Measurements from ENCODE around the gene KIFC1. TPM values are rescaled to one million over a fixed set of nuclear protein-coding genes. Genes with fewer than 3 reads are reported as not detected.

The KIFC1 gene
- total RNA-seq, 4 donors from 2014 or later = 0.25 to 10.8 (median 3.1) TPM

DNA sequence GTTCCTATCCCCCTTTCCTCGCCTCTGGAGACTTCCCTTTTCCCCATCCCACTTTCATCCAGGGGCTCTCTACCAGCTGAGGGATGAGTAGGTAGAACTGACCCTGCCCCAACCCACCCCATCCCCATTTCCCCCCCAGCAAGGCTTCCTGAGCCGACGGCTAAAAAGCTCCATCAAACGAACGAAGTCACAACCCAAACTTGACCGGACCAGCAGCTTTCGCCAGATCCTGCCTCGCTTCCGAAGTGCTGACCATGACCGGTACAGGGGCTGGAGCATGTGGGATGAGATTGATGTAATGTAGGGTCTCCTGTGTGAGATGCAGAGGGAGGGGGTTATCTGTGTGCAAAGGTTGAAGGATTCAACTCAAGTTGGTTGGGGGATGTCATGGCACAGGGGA is 40.9 kb downstream of the KIFC1 start:
- DNase-seq (ENCODE audit: low spot score) (no peak), ATAC-seq (ENCODE audit: low FRiP score) (no peak)
- TF ChIP-seq, protein P1, sequence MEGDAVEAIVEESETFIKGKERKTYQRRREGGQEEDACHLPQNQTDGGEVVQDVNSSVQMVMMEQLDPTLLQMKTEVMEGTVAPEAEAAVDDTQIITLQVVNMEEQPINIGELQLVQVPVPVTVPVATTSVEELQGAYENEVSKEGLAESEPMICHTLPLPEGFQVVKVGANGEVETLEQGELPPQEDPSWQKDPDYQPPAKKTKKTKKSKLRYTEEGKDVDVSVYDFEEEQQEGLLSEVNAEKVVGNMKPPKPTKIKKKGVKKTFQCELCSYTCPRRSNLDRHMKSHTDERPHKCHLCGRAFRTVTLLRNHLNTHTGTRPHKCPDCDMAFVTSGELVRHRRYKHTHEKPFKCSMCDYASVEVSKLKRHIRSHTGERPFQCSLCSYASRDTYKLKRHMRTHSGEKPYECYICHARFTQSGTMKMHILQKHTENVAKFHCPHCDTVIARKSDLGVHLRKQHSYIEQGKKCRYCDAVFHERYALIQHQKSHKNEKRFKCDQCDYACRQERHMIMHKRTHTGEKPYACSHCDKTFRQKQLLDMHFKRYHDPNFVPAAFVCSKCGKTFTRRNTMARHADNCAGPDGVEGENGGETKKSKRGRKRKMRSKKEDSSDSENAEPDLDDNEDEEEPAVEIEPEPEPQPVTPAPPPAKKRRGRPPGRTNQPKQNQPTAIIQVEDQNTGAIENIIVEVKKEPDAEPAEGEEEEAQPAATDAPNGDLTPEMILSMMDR (IDR thresholded peaks at IDR 0.05) = no peak

DNA sequence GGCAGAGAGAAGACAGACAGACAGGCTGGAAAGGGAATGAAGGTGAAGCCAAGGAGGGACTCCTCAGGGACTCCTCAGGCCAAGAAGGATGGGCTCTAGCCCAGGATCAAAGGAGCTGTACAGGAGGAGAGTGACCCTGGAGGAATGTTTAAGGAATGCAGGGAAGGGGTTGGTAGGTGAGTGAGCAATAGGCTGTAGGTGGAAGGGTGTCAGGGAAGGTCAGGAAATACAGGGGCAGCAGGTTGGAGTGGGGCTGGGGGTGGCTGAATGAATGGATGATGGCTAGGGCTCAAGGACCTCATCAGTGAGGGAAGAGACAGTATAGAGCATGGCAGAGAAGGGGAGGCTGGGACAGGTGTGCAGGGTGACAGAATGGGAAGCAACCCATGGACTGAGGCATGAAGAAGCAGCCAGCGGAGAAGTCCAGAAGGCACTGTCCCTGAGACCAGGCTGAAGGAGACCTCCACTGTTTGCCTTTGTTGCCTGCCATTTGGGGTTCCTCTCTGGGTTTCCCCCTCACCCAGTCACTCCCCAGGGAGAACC is 41.4 kb downstream of the KIFC1 start:
- TF ChIP-seq, protein P1 (IDR thresholded peaks at IDR 0.05) = no peak
- ATAC-seq (ENCODE audit: low FRiP score) (peak; percentile 12), DNase-seq (ENCODE audit: low spot score) (no peak)

DNA sequence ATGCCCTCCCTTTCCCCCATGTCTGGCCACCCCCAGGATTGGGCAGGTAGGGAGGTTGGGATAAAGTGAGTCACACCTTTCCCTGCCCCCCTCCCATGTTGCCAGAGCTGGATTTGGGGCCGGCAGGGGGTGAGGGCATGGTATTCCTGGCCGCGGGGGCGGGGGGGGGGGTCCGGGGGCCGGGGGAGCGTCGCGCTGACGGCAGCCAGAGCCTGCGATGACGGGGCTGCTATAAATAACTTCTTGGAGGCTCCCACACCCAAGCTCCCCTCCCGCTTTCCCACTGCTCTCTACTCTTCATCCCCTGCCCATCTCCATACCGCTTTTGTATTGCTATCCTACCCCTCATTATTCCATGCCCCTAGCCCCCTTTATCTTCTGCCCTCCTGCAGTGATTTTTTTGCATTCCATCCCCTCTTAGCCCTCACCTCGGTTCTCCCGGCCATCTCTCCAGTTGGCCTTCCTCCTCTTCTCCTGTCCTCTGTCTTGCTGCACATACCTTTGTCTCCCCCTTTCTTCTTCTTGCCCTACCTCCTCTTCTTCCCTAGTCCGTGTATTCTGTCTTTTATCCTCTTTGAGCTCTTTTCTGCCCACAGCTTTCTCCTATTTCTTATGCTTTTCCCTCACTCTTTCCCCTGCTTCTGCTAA is 42.0 kb downstream of the KIFC1 start:
- TF ChIP-seq, protein P1 (IDR thresholded peaks at IDR 0.05) = no peak
- ATAC-seq (ENCODE audit: low FRiP score) (peak; percentile 53), DNase-seq (ENCODE audit: low spot score) (no peak)

DNA sequence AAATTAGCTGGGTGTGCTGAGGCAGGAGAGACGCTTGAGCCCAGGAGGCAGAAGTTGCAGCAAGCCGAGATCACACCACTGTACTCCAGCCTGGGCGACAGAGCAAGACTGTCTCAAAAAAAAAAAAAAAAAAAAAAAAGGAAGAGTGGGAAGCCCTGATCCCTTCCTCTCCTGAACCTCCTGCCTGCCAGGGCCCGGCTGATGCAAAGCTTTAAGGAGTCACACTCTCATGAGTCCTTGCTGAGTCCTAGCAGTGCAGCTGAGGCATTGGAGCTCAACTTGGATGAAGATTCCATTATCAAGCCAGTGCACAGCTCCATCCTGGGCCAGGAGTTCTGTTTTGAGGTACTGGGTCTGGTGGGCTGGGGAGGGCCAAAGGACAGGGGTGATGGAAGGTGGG is 43.3 kb downstream of the KIFC1 start:
- DNase-seq (ENCODE audit: low spot score) = no peak
- ATAC-seq (ENCODE audit: low FRiP score) = no peak
- TF ChIP-seq, protein P1 (IDR thresholded peaks at IDR 0.05) = no peak

DNA sequence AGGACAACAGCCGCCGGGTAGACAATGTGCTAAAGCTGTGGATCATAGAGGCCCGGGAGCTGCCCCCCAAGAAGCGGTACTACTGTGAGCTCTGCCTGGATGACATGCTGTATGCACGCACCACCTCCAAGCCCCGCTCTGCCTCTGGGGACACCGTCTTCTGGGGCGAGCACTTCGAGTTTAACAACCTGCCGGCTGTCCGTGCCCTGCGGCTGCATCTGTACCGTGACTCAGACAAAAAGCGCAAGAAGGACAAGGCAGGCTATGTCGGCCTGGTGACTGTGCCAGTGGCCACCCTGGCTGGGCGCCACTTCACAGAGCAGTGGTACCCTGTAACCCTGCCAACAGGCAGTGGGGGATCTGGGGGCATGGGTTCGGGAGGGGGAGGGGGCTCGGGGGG is 46.0 kb downstream of the KIFC1 start:
- no peak for ATAC-seq (ENCODE audit: low FRiP score)

DNA sequence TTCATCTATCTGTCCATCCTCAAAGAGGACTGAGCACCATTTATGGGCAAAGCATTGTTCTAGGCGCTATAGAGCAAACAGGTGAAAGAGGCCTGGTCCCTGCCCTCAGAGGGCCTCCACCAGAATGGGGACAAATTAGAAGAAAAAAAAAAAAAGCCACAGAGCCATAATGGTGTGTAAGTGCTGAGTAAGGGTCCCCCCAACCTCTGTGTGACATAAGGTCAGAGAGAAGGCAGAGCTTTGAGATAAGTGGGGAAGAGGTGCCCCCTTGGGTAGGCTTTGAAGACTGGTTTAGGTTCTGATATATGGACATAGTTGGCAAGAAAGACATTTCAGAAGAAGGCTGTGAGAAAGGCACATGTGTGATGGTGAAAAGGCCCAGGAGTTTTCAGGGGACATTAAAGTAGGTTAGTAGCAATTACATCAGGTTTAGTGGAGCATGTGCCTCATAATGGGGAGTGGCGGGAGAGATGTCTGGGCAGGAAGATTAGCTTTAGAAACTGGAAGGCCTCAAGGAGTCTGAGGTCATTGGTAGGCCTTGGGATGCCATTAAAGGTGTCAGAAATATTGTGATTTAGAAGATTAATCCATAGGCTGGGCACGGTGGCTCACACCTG is 47.5 kb downstream of the KIFC1 start:
- TF ChIP-seq, protein P1 (IDR thresholded peaks at IDR 0.05) = no peak
- no peak for ATAC-seq (ENCODE audit: low FRiP score)

More for the DNA sequence above, 46.0 kb downstream of the KIFC1 start:
- TF ChIP-seq, protein P1 (IDR thresholded peaks at IDR 0.05) = no peak
- no peak for DNase-seq (ENCODE audit: low spot score)

More for the DNA sequence above, 47.5 kb downstream of the KIFC1 start:
- no peak for DNase-seq (ENCODE audit: low spot score)

Data from omental fat pad (tissue), 4 donors.